GM18520 (cell line): ENCODE data around the gene ETV3.

Experiments
- ATAC-seq: cut with Tn5 transposase; IDR thresholded peaks from one replicate; pipeline ENCODE4 v1.9.1; 2021; ENCODE audit not compliant: unreplicated experiment

The ETV3 gene

GRCh38 chr1:157095091-157095490 is 43.1 kb downstream of the ETV3 start:
- ATAC-seq, result no peak

GRCh38 chr1:157092831-157093230 is 45.4 kb downstream of the ETV3 start:
- no peak for ATAC-seq

GRCh38 chr1:157091668-157092273 is 46.4 kb downstream of the ETV3 start:
- ATAC-seq, result no peak

GRCh38 chr1:157091186-157091585 is 47.0 kb downstream of the ETV3 start:
- ATAC-seq, result no peak

- no peak for ATAC-seq
These were observed 47.4 kb downstream of the ETV3 start for GRCh38 chr1:157090771-157091170.

- ATAC-seq, result no peak
These were observed 48.0 kb downstream of the ETV3 start for GRCh38 chr1:157090196-157090647.

GRCh38 chr1:157089789-157090188 is 48.4 kb downstream of the ETV3 start:
- ATAC-seq, result no peak

- no peak for ATAC-seq
These were observed 49.6 kb downstream of the ETV3 start for GRCh38 chr1:157088607-157089006.

GRCh38 chr1:157087030-157087429 is 51.2 kb downstream of the ETV3 start:
- no peak for ATAC-seq

- ATAC-seq, result no peak
These were observed 51.9 kb downstream of the ETV3 start for GRCh38 chr1:157086299-157086698.

GRCh38 chr1:157085421-157085820 is 52.8 kb downstream of the ETV3 start:
- ATAC-seq, result no peak

- ATAC-seq, result no peak
These were observed 53.5 kb downstream of the ETV3 start for GRCh38 chr1:157084720-157085119.

- no peak for ATAC-seq
These were observed 56.5 kb downstream of the ETV3 start for GRCh38 chr1:157081707-157082106.

GRCh38 chr1:157080714-157081113 is 57.5 kb downstream of the ETV3 start:
- no peak for ATAC-seq

- ATAC-seq, result no peak
These were observed 60.8 kb downstream of the ETV3 start for GRCh38 chr1:157077394-157077793.

- no peak for ATAC-seq
These were observed 64.1 kb downstream of the ETV3 start for GRCh38 chr1:157073944-157074685.
